Embryonic facial prominence (tissue), 1 donor: ENCODE results near the gene MYBPH.

ENCODE experiments used
- DNase-seq: peaks from one replicate; pipeline ENCODE4 v3.0.0-alpha.2; 2016; ENCODE audit errors: extremely low spot score

MYBPH gene

DNA sequence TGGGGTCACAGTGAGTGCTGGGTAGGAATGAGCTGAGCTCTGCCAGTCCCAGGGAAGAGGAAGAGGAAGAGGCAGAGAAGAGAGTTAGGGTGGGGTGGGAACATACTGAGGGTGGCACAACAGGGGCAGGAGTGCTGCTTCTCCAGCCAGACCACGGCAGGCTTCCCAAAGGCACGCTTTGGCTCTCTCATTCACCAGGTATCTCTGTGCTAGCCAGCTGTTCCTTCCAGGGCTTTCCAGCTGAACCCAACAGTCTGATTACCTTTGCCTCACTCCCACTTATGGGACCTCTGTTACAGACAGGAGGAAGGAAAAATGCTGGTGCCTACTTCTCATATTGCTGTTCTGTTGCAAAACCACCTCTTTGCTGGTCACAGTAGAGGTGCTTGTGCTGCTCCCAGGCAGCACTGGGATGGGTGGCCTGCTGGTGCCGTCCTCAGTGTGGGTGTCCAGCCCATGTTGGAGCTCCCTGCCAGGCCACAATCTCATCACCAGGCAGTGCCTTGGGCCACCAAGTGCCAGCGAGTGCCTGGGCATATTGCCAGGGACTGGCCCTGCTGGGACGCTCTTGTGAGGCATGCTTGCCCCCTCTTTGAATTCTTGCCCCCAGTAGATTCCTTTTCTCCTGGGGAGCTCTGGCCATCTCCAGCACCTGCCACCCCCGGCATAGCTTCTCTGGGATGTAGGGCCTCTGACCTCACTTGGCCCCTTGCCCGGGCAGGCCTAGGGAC is 46.0 kb downstream of the MYBPH start:
- no peak for DNase-seq

- DNase-seq = no peak
These were observed 46.7 kb downstream of the MYBPH start for GRCh38 chr1:203128716-203129500.

GRCh38 chr1:203128431-203128715 is 47.3 kb downstream of the MYBPH start:
- no peak for DNase-seq

- no peak for DNase-seq
These were observed 47.8 kb downstream of the MYBPH start, which contains the start of gene ADORA1 for GRCh38 chr1:203127666-203128430. Gene ADORA1 (plus strand): TSS chr1:203127726. CDS start chr1:203128842, 1,116 bp downstream.

GRCh38 chr1:203126866-203127665 is 48.6 kb downstream of the MYBPH start:
- DNase-seq = no peak

- DNase-seq = no peak
These were observed 49.3 kb downstream of the MYBPH start for GRCh38 chr1:203126151-203126865.

GRCh38 chr1:203124546-203125317 is 50.9 kb downstream of the MYBPH start:
- DNase-seq = no peak

DNA sequence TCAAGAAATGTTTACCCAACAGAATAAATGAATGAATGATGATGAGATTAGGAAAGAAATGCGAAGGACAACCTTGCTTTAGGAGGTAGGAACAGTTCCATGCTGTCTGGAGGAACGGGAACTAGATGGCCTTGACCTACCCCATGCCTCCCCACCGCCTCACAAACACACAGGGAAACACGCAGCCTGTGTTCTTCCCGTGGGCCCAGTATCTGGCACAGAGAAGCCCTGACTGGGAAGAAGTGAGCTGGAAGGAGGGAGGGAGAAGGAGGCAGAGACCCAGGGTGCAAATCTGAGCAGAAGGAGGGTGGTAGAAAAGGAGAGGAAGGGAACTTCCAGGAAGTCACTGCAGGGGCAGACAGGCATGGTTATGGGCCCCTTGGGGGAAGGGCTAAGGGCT is 51.6 kb downstream of the MYBPH start:
- no peak for DNase-seq

- no peak for DNase-seq
These were observed 53.5 kb downstream of the MYBPH start for GRCh38 chr1:203122159-203122558.

- no peak for DNase-seq
These were observed 54.2 kb downstream of the MYBPH start for GRCh38 chr1:203121186-203122015.

DNA sequence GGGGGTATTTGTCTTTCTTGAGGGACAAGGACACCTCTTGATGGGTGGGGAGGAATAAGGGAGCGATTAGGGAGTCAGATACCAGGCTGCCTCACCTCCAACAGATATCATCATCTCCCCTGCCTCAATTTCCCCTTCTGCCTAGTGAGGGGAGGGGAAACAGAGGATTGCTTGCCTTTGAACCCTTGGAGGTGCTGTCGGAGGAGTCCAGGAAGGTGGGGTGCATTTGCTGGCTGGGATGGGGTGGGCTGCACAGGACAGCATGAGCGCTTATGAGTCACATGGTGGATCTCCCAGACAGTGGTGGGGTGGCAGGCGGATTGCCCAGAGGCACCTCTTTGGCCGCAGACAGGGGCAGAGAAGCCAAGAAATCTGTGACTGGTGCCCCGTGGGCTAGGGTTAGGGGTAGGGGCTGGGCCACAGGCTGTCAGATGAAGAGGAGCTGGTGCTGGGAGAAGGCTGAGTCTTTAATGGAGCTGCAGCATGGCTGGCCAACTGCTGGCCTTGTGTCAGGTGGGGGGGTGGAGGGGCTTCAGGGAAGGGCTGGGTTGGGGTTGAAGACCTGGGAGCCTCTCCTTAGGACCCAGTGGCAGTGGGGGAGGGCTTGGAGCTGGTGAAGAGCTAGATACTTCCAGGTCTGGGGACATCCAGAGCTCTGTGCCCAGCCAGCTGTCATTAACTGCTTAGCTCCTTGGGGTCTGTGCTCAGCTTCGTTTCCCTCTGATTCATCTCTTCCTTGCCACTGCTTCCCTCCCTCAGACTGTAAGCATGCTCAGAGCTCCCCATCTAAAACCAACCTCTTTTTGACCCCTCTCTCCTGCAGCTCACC is 55.1 kb downstream of the MYBPH start:
- DNase-seq = no peak
